HepG2 (cell line): ENCODE results near the gene TMEM132D. TPM values are rescaled to one million over a fixed set of nuclear protein-coding genes. Genes with fewer than 3 reads are reported as not detected.

Experiments used
- ATAC-seq: fragments of 200-7000 bp; cut with Tn5 transposase; 3 replicates; pipeline ENCODE4 v1.9.1; 2020; ENCODE audit warnings: mild to moderate bottlenecking, moderate library complexity
- BruUV-seq: library from RNA; stranded (reverse); fragments of 400-500 nt; replicated peaks from 2 replicates; lab custom pipeline; 2021; lab: Mats Ljungman, UMichigan
- CTCF ChIA-PET: fragments of 300-600 bp; formaldehyde crosslinking; extraction: SDS; loops from one replicate; lab custom pipeline; 2021; ENCODE audit warnings: low total read pairs, inconsistent platforms, low intra/inter-chr PET ratio; lab: Yijun Ruan, JAX
- POLR2A ChIA-PET: fragments of 350-600 bp; sonication (Branson Sonifier 250); formaldehyde crosslinking; loops from one replicate; lab custom pipeline; 2020; ENCODE audit warnings: antibody characterized with exemption, inconsistent platforms; lab: Yijun Ruan, JAX
- DNase-seq: peaks from one replicate; pipeline ENCODE4 v3.0.0-alpha.2; 2015; ENCODE audit warnings: low spot score
- FAIRE-seq: peaks from 3 replicates; lab custom pipeline; 2011; peaks lifted over from hg19 to GRCh38; lab: Jason Lieb, UNC
- H2AFZ ChIP-seq: one replicate; pipeline ENCODE4 v1.6.1; 2011; ENCODE audit warnings: low read length, inconsistent platforms
- H3K27ac ChIP-seq: fragments of 300-600 bp; 3 replicates; pipeline ENCODE4 v1.8.0; 2011; ENCODE audit warnings: mixed run types, mild to moderate bottlenecking, mixed read lengths, low read length, inconsistent platforms; ENCODE audit not compliant: insufficient read depth; ENCODE audit errors: extremely low read length
- H3K27me3 ChIP-seq, 2 experiments: fragments of 200-600 bp in 1 of 2; 2 replicates in 1 of 2; 3 replicates in 1 of 2; pipeline versions ENCODE4 v1.6.0 to v1.8.0; 2011; ENCODE audit warnings: low read length in 2 of 2, mild to moderate bottlenecking in 2 of 2, moderate library complexity in 2 of 2, inconsistent platforms in 1 of 2; ENCODE audit not compliant: insufficient read depth in 2 of 2, control insufficient read depth in 1 of 2
- H3K36me3 ChIP-seq, 2 experiments: fragments of 200-600 bp in 1 of 2; replicated peaks in 1 of 2; 2 replicates in 1 of 2; 3 replicates in 1 of 2; pipeline versions ENCODE4 v1.5.1 to v1.8.0; 2011; ENCODE audit warnings: low read length in 2 of 2, inconsistent platforms in 1 of 2; ENCODE audit not compliant: insufficient read depth in 2 of 2, control insufficient read depth in 1 of 2
- H3K4me1 ChIP-seq: 2 replicates; pipeline ENCODE4 v1.5.1; 2012; ENCODE audit warnings: low read length, inconsistent platforms; ENCODE audit not compliant: insufficient read depth
- H3K4me2 ChIP-seq: 2 replicates; pipeline ENCODE4 v1.6.0; 2011; ENCODE audit warnings: low read depth, low read length, inconsistent platforms
- H3K4me3 ChIP-seq, 3 experiments: fragments of 200-600 bp in 1 of 3; sonication (generic), shearing (Covaris generic) in 1 of 3; replicated peaks in 1 of 3; 2 replicates each; pipeline ENCODE4 v1.5.1; 2011 to 2016; ENCODE audit warnings: low read length in 3 of 3, inconsistent platforms in 2 of 3, low read depth in 2 of 3, mild to moderate bottlenecking in 2 of 3, control low read depth in 1 of 3, mixed read lengths in 1 of 3; ENCODE audit not compliant: insufficient read depth in 1 of 3
- H3K79me2 ChIP-seq: one replicate; pipeline ENCODE4 v1.6.1; 2011; ENCODE audit warnings: low read length, inconsistent platforms; ENCODE audit not compliant: insufficient read depth
- H3K9ac ChIP-seq: 2 replicates; pipeline ENCODE4 v1.6.0; 2011; ENCODE audit warnings: mild to moderate bottlenecking, low read depth, low read length, inconsistent platforms; ENCODE audit not compliant: insufficient read depth
- H3K9me3 ChIP-seq: 2 replicates; pipeline ENCODE4 v1.5.1; 2012; ENCODE audit warnings: mild to moderate bottlenecking, low read length
- H4K20me1 ChIP-seq: 2 replicates; pipeline ENCODE4 v1.6.0; 2011; ENCODE audit warnings: inconsistent platforms, mild to moderate bottlenecking, low read length, moderate library complexity; ENCODE audit not compliant: insufficient read depth
- BORCS8-MEF2B ChIP-seq: sonication (generic); formaldehyde crosslinking; IDR thresholded peaks from 2 replicates; pipeline ENCODE4 v1.8.0; 2022; ENCODE audit warnings: mild to moderate bottlenecking, missing genetic modification reagents
- ZNF124 ChIP-seq: sonication (generic); formaldehyde crosslinking; IDR thresholded peaks from 2 replicates; pipeline ENCODE4 v1.4.0; 2020; ENCODE audit warnings: missing genetic modification reagents
- ZNF33B ChIP-seq: sonication (generic); formaldehyde crosslinking; IDR thresholded peaks from 2 replicates; pipeline ENCODE4 v1.5.1; 2020; ENCODE audit warnings: mild to moderate bottlenecking, missing genetic modification reagents
- ZNF367 ChIP-seq: sonication (generic); formaldehyde crosslinking; IDR thresholded peaks from 2 replicates; pipeline ENCODE4 v1.4.0; 2020; ENCODE audit warnings: missing genetic modification reagents, borderline replicate concordance
- ZSCAN9 ChIP-seq: IDR thresholded peaks from 2 replicates; pipeline ENCODE4 v1.6.1; 2016; ENCODE audit warnings: borderline replicate concordance
- WGBS: methylation state at CpG from one replicate; pipeline ENCODE4 v1.1.6; 2017; ENCODE audit warnings: low lambda C conversion rate; 5-methylcytosine and 5-hydroxymethylcytosine counted together
- in situ Hi-C: cut with HindIII; loops from 2 replicates; pipeline ENCODE4 v1.10.0; 2017; ENCODE audit warnings: low pct_unique_long_range_greater_than_20kb; ENCODE audit not compliant: extremely low pct_ligation_motif_present
- intact Hi-C: fragments of 100-400 bp; cut with micrococcal nuclease; formaldehyde crosslinking; loops from one replicate; pipeline ENCODE4 v1.10.0; 2022; ENCODE audit not compliant: unreplicated experiment
- polyA plus RNA-seq, 8 experiments: library from polyadenylated mRNA; depleted of rRNA in 3 of 8; stranded (reverse) in 7 of 8; unstranded in 1 of 8; fragments of >200 nt; fragmentation: Illumina TruSeq in 4 of 8; extraction: Trizol in 4 of 8; gene quantifications; 2 replicates each; pipeline versions ENCODE4 v1.2.1 to v1.2.3, GENCODE V29; 2011 to 2016; ENCODE audit warnings: low read depth in 4 of 8, missing spikeins in 1 of 8, mixed read lengths in 1 of 8; ENCODE audit not compliant: insufficient read depth in 1 of 8
- total RNA-seq, 5 experiments: library from RNA; depleted of rRNA; stranded (reverse); fragments of >200 nt; fragmentation: Illumina TruSeq; extraction: Trizol; gene quantifications; 2 replicates each; pipeline ENCODE4 v1.2.3, GENCODE V29; 2016; ENCODE audit warnings: low read depth in 1 of 5
- TF ChIP-seq, protein P1 (sequence below): sonication (generic); formaldehyde crosslinking; IDR thresholded peaks from 2 replicates; pipeline ENCODE4 v1.5.1; 2020; ENCODE audit warnings: mild to moderate bottlenecking, missing genetic modification reagents, borderline replicate concordance

The TMEM132D gene
- total and polyA plus RNA-seq, 2 of the 13 experiments (the other 11 are each of a cell fraction or from before 2014, with no cell fraction given) = not detected

DNA sequence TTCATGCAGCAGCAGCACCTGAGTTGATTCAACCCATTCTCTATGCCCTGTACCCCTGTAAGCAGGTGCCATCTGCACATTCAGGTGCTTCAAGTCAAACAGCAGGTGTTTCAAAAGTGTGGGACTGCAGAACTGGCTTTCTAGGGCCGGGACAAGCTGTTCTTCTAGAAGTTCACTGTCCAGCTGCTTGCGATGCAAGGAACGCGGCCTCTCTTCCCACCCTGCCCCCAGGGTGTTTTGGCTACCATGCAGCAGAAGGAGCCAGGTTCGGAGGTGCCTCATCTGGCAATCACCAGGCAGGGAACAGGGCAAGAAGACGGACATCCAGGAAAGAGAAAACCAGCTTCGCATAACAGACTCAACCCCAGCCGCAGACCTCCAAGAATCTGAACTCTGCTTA is 35.2 kb downstream of the TMEM132D start (continued):
- TF ChIP-seq ZSCAN9 = no peak
- TF ChIP-seq, protein P1, sequence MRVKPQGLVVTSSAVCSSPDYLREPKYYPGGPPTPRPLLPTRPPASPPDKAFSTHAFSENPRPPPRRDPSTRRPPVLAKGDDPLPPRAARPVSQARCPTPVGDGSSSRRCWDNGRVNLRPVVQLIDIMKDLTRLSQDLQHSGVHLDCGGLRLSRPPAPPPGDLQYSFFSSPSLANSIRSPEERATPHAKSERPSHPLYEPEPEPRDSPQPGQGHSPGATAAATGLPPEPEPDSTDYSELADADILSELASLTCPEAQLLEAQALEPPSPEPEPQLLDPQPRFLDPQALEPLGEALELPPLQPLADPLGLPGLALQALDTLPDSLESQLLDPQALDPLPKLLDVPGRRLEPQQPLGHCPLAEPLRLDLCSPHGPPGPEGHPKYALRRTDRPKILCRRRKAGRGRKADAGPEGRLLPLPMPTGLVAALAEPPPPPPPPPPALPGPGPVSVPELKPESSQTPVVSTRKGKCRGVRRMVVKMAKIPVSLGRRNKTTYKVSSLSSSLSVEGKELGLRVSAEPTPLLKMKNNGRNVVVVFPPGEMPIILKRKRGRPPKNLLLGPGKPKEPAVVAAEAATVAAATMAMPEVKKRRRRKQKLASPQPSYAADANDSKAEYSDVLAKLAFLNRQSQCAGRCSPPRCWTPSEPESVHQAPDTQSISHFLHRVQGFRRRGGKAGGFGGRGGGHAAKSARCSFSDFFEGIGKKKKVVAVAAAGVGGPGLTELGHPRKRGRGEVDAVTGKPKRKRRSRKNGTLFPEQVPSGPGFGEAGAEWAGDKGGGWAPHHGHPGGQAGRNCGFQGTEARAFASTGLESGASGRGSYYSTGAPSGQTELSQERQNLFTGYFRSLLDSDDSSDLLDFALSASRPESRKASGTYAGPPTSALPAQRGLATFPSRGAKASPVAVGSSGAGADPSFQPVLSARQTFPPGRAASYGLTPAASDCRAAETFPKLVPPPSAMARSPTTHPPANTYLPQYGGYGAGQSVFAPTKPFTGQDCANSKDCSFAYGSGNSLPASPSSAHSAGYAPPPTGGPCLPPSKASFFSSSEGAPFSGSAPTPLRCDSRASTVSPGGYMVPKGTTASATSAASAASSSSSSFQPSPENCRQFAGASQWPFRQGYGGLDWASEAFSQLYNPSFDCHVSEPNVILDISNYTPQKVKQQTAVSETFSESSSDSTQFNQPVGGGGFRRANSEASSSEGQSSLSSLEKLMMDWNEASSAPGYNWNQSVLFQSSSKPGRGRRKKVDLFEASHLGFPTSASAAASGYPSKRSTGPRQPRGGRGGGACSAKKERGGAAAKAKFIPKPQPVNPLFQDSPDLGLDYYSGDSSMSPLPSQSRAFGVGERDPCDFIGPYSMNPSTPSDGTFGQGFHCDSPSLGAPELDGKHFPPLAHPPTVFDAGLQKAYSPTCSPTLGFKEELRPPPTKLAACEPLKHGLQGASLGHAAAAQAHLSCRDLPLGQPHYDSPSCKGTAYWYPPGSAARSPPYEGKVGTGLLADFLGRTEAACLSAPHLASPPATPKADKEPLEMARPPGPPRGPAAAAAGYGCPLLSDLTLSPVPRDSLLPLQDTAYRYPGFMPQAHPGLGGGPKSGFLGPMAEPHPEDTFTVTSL (CRISPR knock-in tag) = no peak
- TF ChIP-seq ZNF33B = no peak
- TF ChIP-seq, all 625 proteins: peak for 0

- H3K4me1 ChIP-seq = no peaks in the 10 kb centered on the region
- no peak overlapping the region for H3K4me3 ChIP-seq
- H3K27ac ChIP-seq = no peak overlapping the region
- no peaks in the 10 kb centered on the region for H3K36me3 ChIP-seq
- ChIA-PET CTCF (no interaction called here), POLR2A (no interaction called here)
- no peaks in the 10 kb centered on the region; a peak in 2 of 5 replicates for H3K27me3 ChIP-seq
- no peak for FAIRE-seq
- H4K20me1 ChIP-seq = no peaks in the 10 kb centered on the region
- 40% methylated on average over 4 of the region's 4 CpGs for WGBS
- H3K9ac ChIP-seq = no peak overlapping the region
- no peak overlapping the region for H3K4me2 ChIP-seq
- H3K9me3 ChIP-seq = peaks cover 25% of the 10 kb centered on the region
- no peak for ATAC-seq
- no peaks in the 10 kb centered on the region for H3K79me2 ChIP-seq
- H2AFZ ChIP-seq = no peak overlapping the region
- no TSS peak for BruUV-seq
- TF ChIP-seq ZNF124 (CRISPR knock-in tag) (no peak), ZNF367 (no peak), BORCS8-MEF2B (CRISPR knock-in tag) (no peak)
- no peak for DNase-seq
- in situ Hi-C loops (no loop called here), intact Hi-C loops (no loop called here)
Observed at GRCh38 chr12:129863938-129864337, 39.9 kb downstream of the TMEM132D start.
